K562 (cell line): ENCODE data around the gene ADM.

ENCODE experiments used
- CTCF ChIP-seq, 3 experiments: IDR thresholded peaks in 2 of 3; conservative IDR thresholded peaks in 1 of 3; 2 replicates each; pipeline ENCODE4 v1.5.1; 2011 to 2012; ENCODE audit warnings: low read length in 3 of 3, mild to moderate bottlenecking in 3 of 3, control low read depth in 2 of 3, improper control_type of control experiment in 1 of 3, inconsistent platforms in 1 of 3, low read depth in 1 of 3, mixed read lengths in 1 of 3, moderate library complexity in 1 of 3; ENCODE audit not compliant: insufficient read depth in 2 of 3
- HDGF ChIP-seq: fragments of 450-650 bp; IDR thresholded peaks from 2 replicates; pipeline ENCODE4 v1.6.1; 2016
- MAX ChIP-seq: sonication (generic); formaldehyde crosslinking; IDR thresholded peaks from 2 replicates; pipeline ENCODE4 v1.9.0; 2022; ENCODE audit warnings: mild to moderate bottlenecking, missing genetic modification reagents
- NFE2L1 ChIP-seq: fragments of 450-650 bp; IDR thresholded peaks from 2 replicates; pipeline ENCODE4 v1.6.1; 2016; ENCODE audit warnings: missing genetic modification characterization, low read depth, mild to moderate bottlenecking, missing compliant biosample characterization, moderate library complexity, borderline replicate concordance
- NFRKB ChIP-seq: fragments of 450-650 bp; IDR thresholded peaks from 2 replicates; pipeline ENCODE4 v1.6.1; 2016; ENCODE audit warnings: low read depth
- PCBP2 ChIP-seq: fragments of 200-400 bp; formaldehyde crosslinking; IDR thresholded peaks from 2 replicates; pipeline ENCODE4 v1.6.1; 2018; ENCODE audit warnings: low read length, low read depth, mild to moderate bottlenecking, moderate library complexity; ENCODE audit not compliant: poor library complexity, severe bottlenecking
- PHB2 ChIP-seq: fragments of 450-650 bp; IDR thresholded peaks from 2 replicates; pipeline ENCODE4 v1.6.1; 2017; ENCODE audit warnings: low read depth
- POLR2A ChIP-seq: fragments of 450-650 bp; conservative IDR thresholded peaks from 2 replicates; pipeline ENCODE4 v1.6.1; 2016
- U2AF1 ChIP-seq: fragments of 200-400 bp; formaldehyde crosslinking; optimal IDR thresholded peaks from 2 replicates; pipeline ENCODE3; 2017; ENCODE audit warnings: mild to moderate bottlenecking, low read depth, low read length, moderate library complexity
- XRCC3 ChIP-seq: fragments of 450-650 bp; IDR thresholded peaks from 2 replicates; pipeline ENCODE4 v1.6.1; 2017; ENCODE audit warnings: mild to moderate bottlenecking, moderate library complexity
- YY1 ChIP-seq, 3 experiments: IDR thresholded peaks; 2 replicates each; pipeline ENCODE4 v1.6.1; 2011; ENCODE audit warnings: low read length in 2 of 3, mild to moderate bottlenecking in 2 of 3, moderate library complexity in 2 of 3, borderline replicate concordance in 1 of 3, control low read depth in 1 of 3, low read depth in 1 of 3; ENCODE audit not compliant: insufficient read depth in 3 of 3, insufficient replicate concordance in 2 of 3, control insufficient read depth in 1 of 3, insufficient read length in 1 of 3; ENCODE audit errors: extremely low read depth in 1 of 3
- ZNF263 ChIP-seq: sonication (generic); formaldehyde crosslinking; IDR thresholded peaks from 2 replicates; pipeline ENCODE4 v1.8.0; 2022; ENCODE audit warnings: mild to moderate bottlenecking, missing genetic modification reagents, borderline replicate concordance

- TF ChIP-seq CTCF (IDR thresholded peaks at IDR 0.05 in 2 of 3, conservative IDR thresholded peaks at IDR 0.05 in 1 of 3; ENCODE audit: insufficient read depth in 2 of 3, low read depth in 1 of 3, low read length in 3 of 3) (no peak), NFE2L1 (tag) (no peak), YY1 (IDR thresholded peaks at IDR 0.05; ENCODE audit: borderline replicate concordance in 1 of 3, control insufficient read depth in 1 of 3, extremely low read depth in 1 of 3, insufficient read depth in 3 of 3, insufficient read length in 1 of 3, insufficient replicate concordance in 2 of 3, low read depth in 1 of 3, low read length in 2 of 3) (no peak), HDGF (no peak), MAX (CRISPR knock-in tag) (no peak), ZNF263 (CRISPR knock-in tag) (no peak), PHB2 (no peak), POLR2A (no peak), NFRKB (no peak), PCBP2 (no peak), XRCC3 (no peak), U2AF1 (no peak)
These were observed 19.6 kb downstream of the ADM start for GRCh38 chr11:10324474-10324873.
